Stomach (tissue), 9 donors: ENCODE results near the gene GREB1. TPM values are rescaled to one million over a fixed set of nuclear protein-coding genes. Genes with fewer than 3 reads are reported as not detected.

Experiments
- DNase-seq, 2 donors: peaks; one replicate each; pipeline versions ENCODE4 v3.0.0 to v3.0.0-alpha.2; 2013 to 2019
- H3K27ac ChIP-seq, 5 donors: fragments of 200-600 bp in 4 of 5; sonication (generic) in 4 of 5; one replicate each; pipeline ENCODE4 v1.5.1; 2013 to 2019; ENCODE audit warnings: mild to moderate bottlenecking in 1 of 5, moderate library complexity in 1 of 5
- H3K27me3 ChIP-seq, 3 donors: fragments of 200-600 bp; sonication (generic); one replicate each; pipeline ENCODE4 v1.5.1; 2017 to 2019; ENCODE audit warnings: mixed run types in 1 of 3
- H3K36me3 ChIP-seq, 4 donors: fragments of 200-600 bp; sonication (generic); 1 replicate in 3 of 4; 2 replicates in 1 of 4; pipeline ENCODE4 v1.5.1; 2016 to 2019
- H3K4me1 ChIP-seq, 4 donors: fragments of 200-600 bp; sonication (generic); one replicate each; pipeline ENCODE4 v1.5.1; 2016 to 2019
- H3K4me3 ChIP-seq, 4 donors: fragments of 200-600 bp; sonication (generic) in 3 of 4; one replicate each; pipeline ENCODE4 v1.5.1; 2016 to 2019; ENCODE audit warnings: mild to moderate bottlenecking in 1 of 4
- H3K9me3 ChIP-seq, 4 donors: fragments of 200-600 bp; sonication (generic); one replicate each; pipeline ENCODE4 v1.5.1; 2016 to 2019
- CTCF ChIP-seq, 7 experiments: fragments of 450-650 bp in 4 of 7; fragments of 200-600 bp in 3 of 7; sonication (generic) in 3 of 7; IDR thresholded peaks; one replicate each; pipeline ENCODE4 v1.5.1; 2016 to 2019; ENCODE audit warnings: antibody characterized with exemption in 7 of 7, control low read depth in 2 of 7, mild to moderate bottlenecking in 1 of 7
- EP300 ChIP-seq: sonication (generic); formaldehyde crosslinking; IDR thresholded peaks from one replicate; pipeline ENCODE4 v1.6.1; 2017; ENCODE audit warnings: antibody characterized with exemption
- POLR2A ChIP-seq, 4 donors: fragments of 450-650 bp; IDR thresholded peaks; one replicate each; pipeline ENCODE4 v1.6.1; 2016; ENCODE audit warnings: antibody characterized with exemption in 4 of 4, control low read depth in 2 of 4, mild to moderate bottlenecking in 1 of 4, moderate library complexity in 1 of 4
- POLR2AphosphoS5 ChIP-seq, 3 donors: sonication (generic); formaldehyde crosslinking; IDR thresholded peaks; one replicate each; pipeline ENCODE4 v1.6.1; 2016; ENCODE audit warnings: antibody characterized with exemption in 3 of 3
- WGBS, 5 donors: extraction: QIAGEN DNeasy Blood & Tissue Kit in 3 of 5; methylation state at CpG; one replicate each; pipeline versions ENCODE4 v1.1.5 to v1.1.7; 2013 to 2018; 5-methylcytosine and 5-hydroxymethylcytosine counted together
- intact Hi-C: fragments of 100-400 bp; cut with DNase I; formaldehyde crosslinking; loops from one replicate; pipeline ENCODE4 v1.15.1; 2023; ENCODE audit warnings: low total_unique reads
- polyA plus RNA-seq, 3 donors: library from polyadenylated mRNA; stranded (reverse); fragments of 200-250 nt; gene quantifications; one replicate each; pipeline ENCODE4 v1.2.3, GENCODE V29; 2013
- total RNA-seq, 5 donors: library from RNA; depleted of rRNA; stranded (reverse); fragments of >200 nt; gene quantifications; one replicate each; pipeline versions ENCODE4 v1.1.0 to v1.2.3, GENCODE V29; 2014 to 2016
- donor health status: healthy with polysubstance abuse.
- donor health status: Bipolar disorder and iron deficiency.
- donor health status: healthy.

Gene GREB1
- total and polyA plus RNA-seq, 8 donors: 0.88 to 37.9 (median 3.6) TPM

- Histone ChIP-seq H3K4me3 (no peak overlapping the region), H3K27ac (no peak overlapping the region), H3K27me3 (peaks cover 0 to 8% (median 0%) of the 10 kb centered on the region in 3 donors), H3K9me3 (no peaks in the 10 kb centered on the region), H3K36me3 (no peaks in the 10 kb centered on the region), H3K4me1 (peaks cover 0 to 13% (median 11%) of the 10 kb centered on the region in 4 donors)
- TF ChIP-seq POLR2AphosphoS5 (IDR thresholded peaks at IDR 0.05) (no peak), EP300 (no peak), POLR2A (IDR thresholded peaks at IDR 0.05) (no peak), CTCF (IDR thresholded peaks at IDR 0.05) (no peak)
- DNase-seq: no peak
- 88 to 98% (median 95%) methylated on average over 2 of the region's 2 CpGs for WGBS, 5 donors
- intact Hi-C loops: no loop called here
These were observed 39.5 kb upstream of the GREB1 start for GRCh38 chr2:11494310-11494709.

GRCh38 chr2:11495844-11496681 lies 37.8 kb upstream of the GREB1 start:
- intact Hi-C loops: no loop called here
- TF ChIP-seq POLR2AphosphoS5 (IDR thresholded peaks at IDR 0.05) (no peak), CTCF (IDR thresholded peaks at IDR 0.05) (no peak), POLR2A (IDR thresholded peaks at IDR 0.05) (no peak), EP300 (no peak)
- Histone ChIP-seq H3K27me3 (peaks cover 0 to 8% (median 0%) of the 10 kb centered on the region in 3 donors), H3K9me3 (no peaks in the 10 kb centered on the region), H3K4me3 (no peak overlapping the region), H3K27ac (no peak overlapping the region), H3K36me3 (no peaks in the 10 kb centered on the region), H3K4me1 (peaks cover 0 to 18% (median 12%) of the 10 kb centered on the region in 4 donors)
- WGBS, 5 donors: 54 to 65% (median 61%) methylated on average over 30 of the region's 30 CpGs
- no peak for DNase-seq

- Histone ChIP-seq H3K27me3 (peaks cover 0 to 8% (median 0%) of the 10 kb centered on the region in 3 donors), H3K4me1 (peaks cover 0 to 20% (median 12%) of the 10 kb centered on the region in 4 donors), H3K36me3 (no peaks in the 10 kb centered on the region), H3K4me3 (no peak overlapping the region), H3K27ac (peak overlapping the region in 2 of 5 donors; percentile 10 to 29), H3K9me3 (no peaks in the 10 kb centered on the region)
- WGBS, 5 donors: 16 to 32% (median 23%) methylated on average over 8 to 9 of the region's 9 CpGs
- peak; percentile 50 to 81 for DNase-seq
- no peak for TF ChIP-seq EP300
- TF ChIP-seq POLR2A (IDR thresholded peaks at IDR 0.05): no peak
- TF ChIP-seq POLR2AphosphoS5 (IDR thresholded peaks at IDR 0.05): no peak
- TF ChIP-seq CTCF (IDR thresholded peaks at IDR 0.05): no peak
- intact Hi-C loops: no loop called here
These were observed 35.3 kb upstream of the GREB1 start for GRCh38 chr2:11498543-11499034.

GRCh38 chr2:11499081-11499743 lies 34.6 kb upstream of the GREB1 start:
- intact Hi-C loops: no loop called here
- peaks cover 0 to 20% (median 12%) of the 10 kb centered on the region in 4 donors for H3K4me1 ChIP-seq
- 47 to 52% (median 50%) methylated on average over 4 of the region's 4 CpGs for WGBS, 5 donors
- no peaks in the 10 kb centered on the region for H3K36me3 ChIP-seq
- peak overlapping the region in 1 of 5 donors; percentile 10 for H3K27ac ChIP-seq
- TF ChIP-seq CTCF (IDR thresholded peaks at IDR 0.05) (no peak), POLR2AphosphoS5 (IDR thresholded peaks at IDR 0.05) (no peak), POLR2A (IDR thresholded peaks at IDR 0.05) (no peak), EP300 (no peak)
- no peaks in the 10 kb centered on the region for H3K9me3 ChIP-seq
- peak in 1 of 2 donors; percentile 47 for DNase-seq
- H3K27me3 ChIP-seq: peaks cover 0 to 8% (median 0%) of the 10 kb centered on the region in 3 donors
- no peak overlapping the region for H3K4me3 ChIP-seq
